ENCODE measurements around the gene DNAH8.

GRCh38 chr6:38935051-38935450 is 219.9 kb downstream of the DNAH8 start:
- TF ChIP-seq POLR2AphosphoS5 (IDR thresholded peaks at IDR 0.05) = no peak
- TF ChIP-seq POLR2A (IDR thresholded peaks at IDR 0.05) = no peak
- TF ChIP-seq CTCF (IDR thresholded peaks at IDR 0.05) = no peak
